Ishikawa (cell line): Measurements from ENCODE around the gene TMEM26.

Experiments
- CEBPB ChIP-seq: IDR thresholded peaks from 2 replicates; pipeline ENCODE4 v1.6.1; 2012
- CREB1 ChIP-seq: IDR thresholded peaks from 2 replicates; pipeline ENCODE4 v1.6.1; 2012; ENCODE audit warnings: low read depth
- EP300 ChIP-seq: IDR thresholded peaks from 2 replicates; pipeline ENCODE4 v1.6.1; 2012; ENCODE audit warnings: borderline replicate concordance
- MAX ChIP-seq: IDR thresholded peaks from 2 replicates; pipeline ENCODE4 v1.6.1; 2012
- NFIC ChIP-seq: IDR thresholded peaks from 2 replicates; pipeline ENCODE4 v1.6.1; 2012
- REST ChIP-seq: IDR thresholded peaks from 2 replicates; pipeline ENCODE4 v1.6.1; 2012; ENCODE audit warnings: low read depth, mild to moderate bottlenecking
- TAF1 ChIP-seq: IDR thresholded peaks from 2 replicates; pipeline ENCODE4 v1.6.1; 2012; ENCODE audit warnings: low read depth, mild to moderate bottlenecking
- TCF12 ChIP-seq: IDR thresholded peaks from 2 replicates; pipeline ENCODE4 v1.6.1; 2012; ENCODE audit warnings: low read depth
- TEAD4 ChIP-seq: IDR thresholded peaks from 2 replicates; pipeline ENCODE4 v1.6.1; 2012
- YY1 ChIP-seq: IDR thresholded peaks from 2 replicates; pipeline ENCODE4 v1.6.1; 2012; ENCODE audit warnings: low read depth
- ZBTB7A ChIP-seq: IDR thresholded peaks from 2 replicates; pipeline ENCODE4 v1.6.1; 2012; ENCODE audit warnings: low read depth

GRCh38 chr10:61480208-61480607, 27.0 kb upstream of the TMEM26 start:
- TF ChIP-seq TAF1, result no peak
- TF ChIP-seq TEAD4, result no peak
- TF ChIP-seq YY1, result no peak
- TF ChIP-seq REST, result no peak
- TF ChIP-seq CREB1, result no peak
- no peak for TF ChIP-seq TCF12
- TF ChIP-seq EP300, result no peak
- no peak for TF ChIP-seq CEBPB
- no peak for TF ChIP-seq ZBTB7A
- no peak for TF ChIP-seq NFIC
- TF ChIP-seq MAX, result no peak
